ENCODE measurements around the gene KAT2A.

KAT2A gene

DNA sequence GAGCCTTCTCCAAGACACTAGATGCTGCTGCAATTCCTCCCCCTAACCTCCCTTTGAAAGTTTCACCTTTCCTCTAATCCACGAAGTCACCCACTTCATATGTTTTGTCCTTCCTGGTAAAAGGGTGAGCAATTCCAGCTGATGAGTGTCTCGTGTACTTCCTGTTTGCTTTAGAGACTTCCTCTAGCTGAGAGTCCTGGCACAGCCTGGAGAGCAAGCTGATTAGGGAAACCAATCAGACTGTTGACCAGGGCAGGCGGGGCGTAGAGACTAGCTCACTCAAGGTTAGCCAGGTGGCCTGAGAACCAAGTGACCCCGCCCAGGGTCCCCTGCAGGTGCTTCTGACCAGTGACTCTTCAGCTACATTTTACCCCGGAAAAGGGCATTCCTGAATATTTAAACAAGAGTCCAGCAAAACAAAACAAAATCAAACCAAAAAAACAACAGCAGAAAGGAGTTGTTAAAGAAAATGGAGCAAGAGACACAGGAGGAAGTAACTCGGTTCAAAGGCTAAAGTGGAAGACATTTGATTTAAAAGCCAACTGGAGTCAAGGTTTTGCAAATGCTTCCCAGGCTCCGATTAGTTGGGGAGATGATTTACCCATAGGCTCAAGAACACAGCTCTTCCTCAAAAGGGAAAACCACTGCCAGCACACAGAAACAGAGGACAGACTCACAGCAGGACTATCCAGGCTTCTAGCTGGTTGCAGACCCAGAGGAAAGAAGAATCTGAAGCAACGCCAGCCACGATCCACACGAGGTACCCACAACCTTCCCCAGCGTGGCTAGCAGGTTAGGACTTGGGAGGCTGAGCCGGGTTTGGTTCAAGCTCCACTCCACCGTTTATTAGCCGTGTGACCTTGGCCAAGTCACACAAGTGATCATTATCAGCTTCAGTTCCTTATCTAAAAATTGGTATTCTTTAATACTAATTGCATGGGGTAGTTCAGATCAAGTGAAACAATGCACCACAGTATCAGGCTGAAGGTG is 14.8 kb upstream of the KAT2A start:
- DNase-seq (ENCODE audit: low spot score) = no peak

- DNase-seq (ENCODE audit: low spot score) = no peak
These were observed 14.0 kb upstream of the KAT2A start for GRCh38 chr17:42135151-42135550.

DNA sequence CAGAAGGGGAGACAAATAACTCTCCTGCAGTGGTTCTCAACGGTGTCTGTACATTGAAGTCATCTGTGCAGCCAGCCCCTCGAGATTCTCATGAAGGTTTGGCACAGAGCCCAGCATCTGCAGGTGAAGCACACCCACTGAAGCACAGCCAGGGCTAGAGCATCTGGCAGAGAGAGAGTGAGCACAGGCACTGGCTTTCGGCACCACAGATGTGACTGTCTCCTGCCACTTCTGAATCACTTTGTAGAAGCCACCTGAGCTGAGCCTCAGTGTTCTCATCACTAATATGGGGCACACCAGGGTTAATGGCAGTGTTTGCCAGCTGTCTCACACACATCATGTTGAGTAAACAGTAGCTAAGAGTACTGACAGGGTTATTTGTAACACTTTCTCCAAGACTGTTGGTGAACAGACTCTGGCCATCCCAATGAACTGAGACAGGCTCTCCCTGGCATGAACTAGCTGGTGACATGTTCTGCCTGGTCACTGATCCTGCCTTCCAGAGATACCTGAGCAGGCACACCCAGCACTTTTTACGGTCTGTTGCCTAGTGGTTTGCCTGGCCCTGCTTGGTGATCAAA is 12.4 kb upstream of the KAT2A start:
- peak; percentile 80 for DNase-seq (ENCODE audit: low spot score)

GRCh38 chr17:42132941-42133340 is 11.8 kb upstream of the KAT2A start:
- no peak for DNase-seq (ENCODE audit: low spot score)

DNA sequence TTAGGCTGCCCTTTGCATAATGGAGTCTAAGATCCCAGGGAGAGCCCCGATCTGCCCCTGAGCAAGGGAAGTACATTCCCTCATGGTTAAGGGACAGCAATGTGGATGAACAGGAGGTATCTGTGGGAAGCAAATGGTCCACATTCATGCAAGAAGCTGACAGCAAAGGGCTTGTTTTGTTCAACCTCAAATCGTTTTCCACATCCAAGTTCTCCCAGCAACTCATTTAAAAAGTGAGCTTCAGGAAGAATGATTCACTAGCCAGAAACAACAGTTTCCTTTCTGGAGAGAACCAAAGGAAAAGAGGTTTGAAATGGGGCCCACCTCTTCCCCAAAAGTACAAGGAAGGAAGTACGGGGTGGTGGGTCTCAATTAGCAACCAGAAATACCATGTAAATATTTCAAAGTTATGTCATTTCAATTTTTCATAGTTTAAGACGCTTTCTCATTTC is 10.8 kb upstream of the KAT2A start:
- no peak for DNase-seq (ENCODE audit: low spot score)

DNA sequence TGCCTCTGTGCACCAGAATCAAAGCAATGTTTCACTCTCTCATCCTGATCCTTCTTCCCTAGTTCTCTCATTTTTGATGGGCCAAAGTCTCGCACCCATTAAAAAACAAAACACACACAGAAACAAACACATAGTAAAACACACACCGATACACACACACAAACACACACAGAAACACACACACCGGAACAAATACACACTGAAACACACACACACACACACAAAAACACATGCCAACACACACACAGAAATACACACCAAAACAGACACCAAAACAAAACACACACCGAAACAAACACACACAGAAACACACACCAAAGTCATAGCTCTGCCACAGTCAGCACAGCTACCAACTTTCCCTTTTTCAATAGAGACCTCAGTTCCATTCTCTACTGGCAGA is 10.1 kb upstream of the KAT2A start:
- DNase-seq (ENCODE audit: low spot score) = no peak

- DNase-seq (ENCODE audit: low spot score) = no peak
These were observed 9.3 kb upstream of the KAT2A start for GRCh38 chr17:42130310-42130936.

DNA sequence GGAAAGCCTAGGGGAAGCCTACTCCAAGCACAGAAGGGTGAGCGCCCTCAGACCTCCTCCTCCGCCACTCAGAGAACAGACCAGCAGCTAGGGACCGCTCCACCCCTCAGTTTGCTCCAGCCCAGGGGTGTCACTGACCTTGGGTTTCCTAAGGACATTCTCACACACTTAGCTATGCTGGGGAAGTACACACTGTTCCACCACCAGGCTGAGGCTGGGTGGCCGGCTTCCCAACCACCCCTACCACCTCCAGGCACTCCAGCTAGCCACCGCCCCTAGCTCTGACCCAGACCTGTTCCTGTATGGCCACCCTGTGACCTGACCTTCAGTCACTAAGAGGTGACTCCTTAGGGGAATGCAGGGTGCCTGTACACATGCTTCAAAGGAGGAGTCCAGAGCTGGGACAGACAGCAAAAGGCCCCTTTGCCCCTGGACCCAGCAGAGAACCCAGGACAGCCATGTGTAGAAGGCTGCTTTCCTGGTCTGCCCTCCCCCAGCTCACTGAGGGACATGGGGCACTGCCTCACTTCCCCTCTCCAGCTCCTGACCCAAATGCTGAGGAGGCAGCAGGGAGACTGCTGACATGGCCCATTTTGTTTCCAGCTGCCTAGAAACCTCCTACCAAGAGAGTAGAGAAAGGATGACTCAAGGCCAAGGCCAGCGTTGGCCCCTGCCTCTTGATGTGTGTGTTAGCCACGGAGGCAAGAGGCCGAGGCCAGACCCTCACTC is 8.1 kb upstream of the KAT2A start:
- no peak for DNase-seq (ENCODE audit: low spot score)

DNA sequence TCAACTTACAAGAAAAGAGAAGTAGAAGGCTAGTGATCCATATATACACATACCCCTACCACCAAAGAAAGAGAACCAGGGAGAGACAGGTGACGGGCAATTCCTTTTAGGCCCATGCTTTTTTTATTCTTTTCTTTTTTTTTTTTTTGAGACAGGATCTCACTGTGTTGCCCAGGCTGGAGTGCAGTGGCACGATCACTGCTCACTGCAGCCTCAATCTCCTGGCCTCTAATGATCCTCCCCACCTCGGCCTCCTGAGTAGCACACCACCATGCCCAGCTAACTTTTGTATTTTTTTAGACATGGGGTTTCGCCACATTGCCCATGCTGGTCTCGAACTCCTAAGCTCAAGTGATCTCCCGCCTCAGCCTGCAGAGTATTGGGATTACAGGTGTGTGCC is 6.2 kb upstream of the KAT2A start:
- DNase-seq (ENCODE audit: low spot score) = no peak

DNA sequence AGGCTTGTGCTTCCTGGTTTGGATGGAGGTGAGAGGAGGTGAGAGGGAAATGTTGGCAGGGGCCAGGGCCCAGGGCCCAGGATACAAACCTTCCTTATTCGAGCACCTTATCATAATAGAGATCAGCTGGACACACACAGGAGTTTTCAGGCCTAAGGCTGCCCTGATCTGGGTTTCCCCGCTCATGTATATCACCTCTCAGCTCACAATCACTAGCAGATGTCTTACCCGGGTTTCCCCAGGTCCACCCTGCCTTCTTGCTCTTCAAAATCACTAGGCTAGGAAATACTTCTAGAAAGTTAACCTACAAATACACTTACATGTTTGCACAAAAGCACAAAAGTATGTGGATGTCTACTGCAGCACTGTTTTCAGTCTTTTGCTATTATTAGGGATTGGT is 5.7 kb upstream of the KAT2A start:
- no peak for DNase-seq (ENCODE audit: low spot score)

- no peak for DNase-seq (ENCODE audit: low spot score)
These were observed 4.4 kb upstream of the KAT2A start for GRCh38 chr17:42125565-42125964.

DNA sequence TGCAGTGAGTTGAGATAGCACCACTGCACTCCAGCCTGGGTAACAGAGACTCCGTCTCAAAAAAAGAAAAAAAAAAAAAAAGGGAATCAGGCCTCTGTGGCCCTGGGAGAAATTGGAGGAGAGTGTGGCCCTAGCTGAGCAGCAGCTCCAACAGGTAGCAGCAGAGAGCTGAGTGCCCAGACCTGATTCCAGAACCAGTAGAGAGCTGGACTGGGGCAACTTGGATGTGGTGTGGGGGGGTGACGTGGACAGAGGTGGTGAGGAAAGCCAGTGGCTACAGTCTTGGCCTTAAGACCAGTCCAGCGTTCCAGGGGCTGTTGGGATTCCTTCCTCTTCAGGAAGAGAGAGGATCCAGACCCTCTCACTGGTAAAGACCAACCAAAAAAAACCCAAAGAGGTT is 3.1 kb upstream of the KAT2A start:
- DNase-seq (ENCODE audit: low spot score) = no peak

GRCh38 chr17:42122371-42123303 is 1.5 kb upstream of the KAT2A start, which contains the start of gene HSPB9:
Gene HSPB9 (plus strand): TSS chr17:42122804. CDS start chr17:42122851, 47 bp downstream.
- no peak for DNase-seq (ENCODE audit: low spot score)

GRCh38 chr17:42120161-42120769 is 902 bp downstream of the KAT2A start:
- no peak for DNase-seq (ENCODE audit: low spot score)

- no peak for DNase-seq (ENCODE audit: low spot score)
These were observed 1.9 kb downstream of the KAT2A start for GRCh38 chr17:42119301-42119700.

GRCh38 chr17:42118545-42118944 is 2.6 kb downstream of the KAT2A start:
- peak; percentile 59 for DNase-seq (ENCODE audit: low spot score)

GRCh38 chr17:42118126-42118510 is 3.0 kb downstream of the KAT2A start:
- DNase-seq (ENCODE audit: low spot score) = no peak

DNA sequence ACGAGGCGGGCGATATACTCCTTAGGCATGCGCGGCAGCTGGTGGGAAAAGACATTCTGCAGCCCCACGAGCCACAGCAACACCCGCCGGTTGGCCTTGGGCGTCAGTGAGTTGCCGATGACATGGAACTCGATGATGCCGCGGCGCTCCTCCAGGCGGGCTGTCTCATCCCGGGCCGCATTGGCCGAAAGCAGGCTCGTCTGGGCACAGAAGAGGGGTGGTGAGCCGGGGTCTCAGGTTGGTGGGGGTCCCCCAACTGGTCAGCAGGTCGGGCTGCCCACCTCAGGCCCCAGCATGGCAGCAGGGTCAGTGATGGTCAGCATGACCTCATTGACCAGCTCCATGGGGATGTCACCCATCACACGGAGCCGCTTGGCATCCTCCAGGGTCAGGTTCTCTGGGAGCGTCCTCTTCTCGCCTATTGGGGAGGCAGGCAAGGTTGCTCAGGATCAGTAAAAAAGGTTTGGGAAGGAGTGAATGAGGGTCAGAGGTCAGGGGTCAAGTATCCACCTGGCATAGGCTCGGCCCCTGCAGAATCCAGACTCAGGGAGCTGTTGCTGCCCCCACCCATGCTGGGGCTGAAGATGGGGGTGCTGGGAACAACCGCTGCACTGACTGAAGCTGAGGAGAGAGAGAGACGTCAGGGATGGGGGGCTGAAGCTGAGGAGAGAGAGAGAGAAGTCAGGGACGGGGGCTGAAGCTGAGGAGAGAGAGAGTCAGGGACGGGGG is 3.6 kb downstream of the KAT2A start:
- DNase-seq (ENCODE audit: low spot score) = no peak

DNA sequence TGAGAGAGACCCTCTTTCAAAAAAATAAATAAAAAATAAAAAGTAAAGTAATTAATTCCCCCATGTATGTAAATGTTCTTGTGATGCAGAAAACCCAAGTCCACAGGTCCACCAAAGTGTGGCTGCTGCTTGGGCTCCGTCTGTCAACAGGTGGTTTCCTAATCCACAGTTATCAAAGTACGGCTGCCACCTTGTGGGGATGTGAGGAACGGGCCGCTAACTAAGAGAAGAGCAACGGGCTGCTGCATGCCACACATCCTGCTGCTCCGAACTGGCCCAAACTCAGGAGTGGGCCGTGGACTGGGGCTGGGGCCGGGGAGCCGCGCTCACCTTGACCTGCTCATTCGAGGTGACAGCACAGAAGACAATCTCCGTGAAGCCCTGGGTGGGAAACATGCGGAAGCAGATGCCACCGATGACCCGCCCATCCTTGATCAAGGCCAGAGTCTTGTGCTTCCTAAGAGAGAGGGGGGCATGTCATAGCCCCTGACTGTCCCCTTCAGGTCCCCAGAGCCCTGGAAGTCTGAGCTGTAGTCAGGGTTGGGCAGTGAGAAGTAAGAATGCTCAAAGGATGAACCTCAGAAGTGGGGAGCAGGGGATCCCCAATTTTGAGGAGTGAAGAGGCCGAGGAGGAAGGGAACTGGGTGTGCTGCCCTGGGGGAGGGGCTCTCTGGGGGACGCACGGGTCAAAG is 4.3 kb downstream of the KAT2A start:
- peak; percentile 79 for DNase-seq (ENCODE audit: low spot score)

Data from germinal center (tissue), 1 donor.